ENCODE data around the gene SPAG17. TPM values are rescaled to one million over a fixed set of nuclear protein-coding genes. Genes with fewer than 3 reads are reported as not detected.

SPAG17 gene
- total RNA-seq, 1 experiment from 2014 or later = 0.36 TPM

DNA sequence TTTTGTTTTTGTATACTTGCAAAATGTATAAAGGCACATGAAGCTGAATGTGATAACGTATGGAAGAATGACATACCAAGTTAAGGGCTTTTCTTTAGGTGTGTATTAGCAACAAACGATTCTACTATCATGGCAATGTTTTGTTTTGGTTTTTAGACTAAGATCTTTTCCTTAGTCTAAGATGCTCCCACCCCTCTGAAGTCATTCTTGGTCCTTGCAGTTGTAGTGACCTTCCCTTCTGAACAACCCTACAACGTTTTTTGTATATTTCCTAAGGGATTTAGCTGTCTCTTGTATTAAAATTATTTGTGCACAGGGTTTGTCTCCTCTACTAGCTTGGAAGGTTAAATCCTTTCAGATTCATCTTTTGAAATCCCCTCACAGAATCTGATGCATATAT is 61.0 kb downstream of the SPAG17 start:
- intact Hi-C loops (cut with micrococcal nuclease; ENCODE audit: unreplicated experiment) (no loop called here), in situ Hi-C loops (cut with HindIII; ENCODE audit: low pct_unique_long_range_greater_than_20kb, low sequenced_read_pairs) (no loop called here)
- POLR2A ChIA-PET = interaction anchor here (0.7 kb wide), 1 partner anchor 8 kb away, joined by 3 read pairs; no protein-coding TSS in a partner anchor
- CTCF ChIA-PET = no interaction called here
- DNase-seq (ENCODE audit: low read depth, low spot score) (no peak), ATAC-seq (no peak)
- H3K27me3 ChIP-seq (ENCODE audit: control insufficient read depth, insufficient read depth, low read length) = no peaks in the 10 kb centered on the region
- no peaks in the 10 kb centered on the region for H3K9me3 ChIP-seq (ENCODE audit: control insufficient read depth, insufficient read depth, low read depth, low read length)
- no peak overlapping the region for H3K27ac ChIP-seq (ENCODE audit: low read length)
- H3K4me3 ChIP-seq (ENCODE audit: low read depth in 2 of 2, low read length in 2 of 2) = no peak overlapping the region
- no peaks in the 10 kb centered on the region for H3K4me1 ChIP-seq (ENCODE audit: control insufficient read depth, insufficient read depth, low read length)
- BruUV-seq (replicated peaks) = no TSS peak
- TF ChIP-seq, protein P1, sequence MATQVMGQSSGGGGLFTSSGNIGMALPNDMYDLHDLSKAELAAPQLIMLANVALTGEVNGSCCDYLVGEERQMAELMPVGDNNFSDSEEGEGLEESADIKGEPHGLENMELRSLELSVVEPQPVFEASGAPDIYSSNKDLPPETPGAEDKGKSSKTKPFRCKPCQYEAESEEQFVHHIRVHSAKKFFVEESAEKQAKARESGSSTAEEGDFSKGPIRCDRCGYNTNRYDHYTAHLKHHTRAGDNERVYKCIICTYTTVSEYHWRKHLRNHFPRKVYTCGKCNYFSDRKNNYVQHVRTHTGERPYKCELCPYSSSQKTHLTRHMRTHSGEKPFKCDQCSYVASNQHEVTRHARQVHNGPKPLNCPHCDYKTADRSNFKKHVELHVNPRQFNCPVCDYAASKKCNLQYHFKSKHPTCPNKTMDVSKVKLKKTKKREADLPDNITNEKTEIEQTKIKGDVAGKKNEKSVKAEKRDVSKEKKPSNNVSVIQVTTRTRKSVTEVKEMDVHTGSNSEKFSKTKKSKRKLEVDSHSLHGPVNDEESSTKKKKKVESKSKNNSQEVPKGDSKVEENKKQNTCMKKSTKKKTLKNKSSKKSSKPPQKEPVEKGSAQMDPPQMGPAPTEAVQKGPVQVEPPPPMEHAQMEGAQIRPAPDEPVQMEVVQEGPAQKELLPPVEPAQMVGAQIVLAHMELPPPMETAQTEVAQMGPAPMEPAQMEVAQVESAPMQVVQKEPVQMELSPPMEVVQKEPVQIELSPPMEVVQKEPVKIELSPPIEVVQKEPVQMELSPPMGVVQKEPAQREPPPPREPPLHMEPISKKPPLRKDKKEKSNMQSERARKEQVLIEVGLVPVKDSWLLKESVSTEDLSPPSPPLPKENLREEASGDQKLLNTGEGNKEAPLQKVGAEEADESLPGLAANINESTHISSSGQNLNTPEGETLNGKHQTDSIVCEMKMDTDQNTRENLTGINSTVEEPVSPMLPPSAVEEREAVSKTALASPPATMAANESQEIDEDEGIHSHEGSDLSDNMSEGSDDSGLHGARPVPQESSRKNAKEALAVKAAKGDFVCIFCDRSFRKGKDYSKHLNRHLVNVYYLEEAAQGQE (IDR thresholded peaks at IDR 0.05; ENCODE audit: insufficient read depth in 1 of 2, low read depth in 2 of 2, low read length in 1 of 2) = no peak
- TF ChIP-seq POLR2AphosphoS5 (IDR thresholded peaks at IDR 0.05; ENCODE audit: low read depth, low read length) (no peak), SIN3A (IDR thresholded peaks at IDR 0.05; ENCODE audit: borderline replicate concordance, insufficient read depth, low read depth, low read length) (no peak), TCF7L2 (IDR thresholded peaks at IDR 0.05; ENCODE audit: low read depth, low read length) (no peak)
- TF ChIP-seq, protein P2, sequence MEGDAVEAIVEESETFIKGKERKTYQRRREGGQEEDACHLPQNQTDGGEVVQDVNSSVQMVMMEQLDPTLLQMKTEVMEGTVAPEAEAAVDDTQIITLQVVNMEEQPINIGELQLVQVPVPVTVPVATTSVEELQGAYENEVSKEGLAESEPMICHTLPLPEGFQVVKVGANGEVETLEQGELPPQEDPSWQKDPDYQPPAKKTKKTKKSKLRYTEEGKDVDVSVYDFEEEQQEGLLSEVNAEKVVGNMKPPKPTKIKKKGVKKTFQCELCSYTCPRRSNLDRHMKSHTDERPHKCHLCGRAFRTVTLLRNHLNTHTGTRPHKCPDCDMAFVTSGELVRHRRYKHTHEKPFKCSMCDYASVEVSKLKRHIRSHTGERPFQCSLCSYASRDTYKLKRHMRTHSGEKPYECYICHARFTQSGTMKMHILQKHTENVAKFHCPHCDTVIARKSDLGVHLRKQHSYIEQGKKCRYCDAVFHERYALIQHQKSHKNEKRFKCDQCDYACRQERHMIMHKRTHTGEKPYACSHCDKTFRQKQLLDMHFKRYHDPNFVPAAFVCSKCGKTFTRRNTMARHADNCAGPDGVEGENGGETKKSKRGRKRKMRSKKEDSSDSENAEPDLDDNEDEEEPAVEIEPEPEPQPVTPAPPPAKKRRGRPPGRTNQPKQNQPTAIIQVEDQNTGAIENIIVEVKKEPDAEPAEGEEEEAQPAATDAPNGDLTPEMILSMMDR (IDR thresholded peaks at IDR 0.05) = no peak
- no peaks in the 10 kb centered on the region for H3K36me3 ChIP-seq (ENCODE audit: control insufficient read depth, insufficient read depth, low read length)

DNA sequence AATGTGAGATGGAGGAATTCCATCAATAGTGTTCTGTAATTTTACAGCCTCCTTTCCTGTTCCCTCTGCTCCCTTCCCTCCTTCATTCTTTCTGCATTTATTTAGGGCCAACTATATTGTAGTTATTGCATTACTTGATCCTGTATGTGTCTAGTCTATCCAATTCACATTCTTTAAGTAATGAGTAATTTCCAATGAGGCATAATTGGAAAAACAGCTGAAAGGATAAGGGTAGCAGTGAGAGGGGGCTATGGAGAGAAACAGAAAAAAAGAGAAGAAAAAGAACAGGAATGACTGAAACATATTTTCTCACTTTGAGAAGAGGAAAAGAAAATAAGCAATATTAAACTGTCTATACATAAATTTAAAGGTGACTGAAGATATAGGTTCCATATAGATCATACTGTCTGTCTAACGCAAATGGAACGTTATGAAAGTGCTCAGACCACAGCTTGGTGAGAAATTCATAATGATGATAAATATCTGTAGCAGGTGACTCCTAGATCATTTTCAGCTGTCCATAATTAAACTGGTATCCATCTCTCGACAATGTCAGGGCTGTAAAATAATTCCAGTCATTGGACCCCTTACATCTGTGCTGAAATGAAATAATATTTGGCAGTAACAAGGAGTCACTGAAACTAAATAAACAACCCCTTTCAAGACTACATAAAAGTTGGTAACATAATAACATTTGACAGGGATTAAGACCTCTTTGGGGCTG is 61.8 kb downstream of the SPAG17 start:
- in situ Hi-C loops (cut with HindIII; ENCODE audit: low pct_unique_long_range_greater_than_20kb, low sequenced_read_pairs) = no loop called here
- ATAC-seq (no peak), DNase-seq (ENCODE audit: low read depth, low spot score) (no peak)
- intact Hi-C loops (cut with micrococcal nuclease; ENCODE audit: unreplicated experiment) = no loop called here
- no TSS peak for BruUV-seq (replicated peaks)
- Histone ChIP-seq H3K27ac (ENCODE audit: low read length) (no peak overlapping the region), H3K4me3 (ENCODE audit: low read depth in 2 of 2, low read length in 2 of 2) (no peak overlapping the region), H3K9me3 (ENCODE audit: control insufficient read depth, insufficient read depth, low read depth, low read length) (no peaks in the 10 kb centered on the region), H3K27me3 (ENCODE audit: control insufficient read depth, insufficient read depth, low read length) (no peaks in the 10 kb centered on the region), H3K36me3 (ENCODE audit: control insufficient read depth, insufficient read depth, low read length) (no peaks in the 10 kb centered on the region), H3K4me1 (ENCODE audit: control insufficient read depth, insufficient read depth, low read length) (no peaks in the 10 kb centered on the region)
- CTCF ChIA-PET = no interaction called here
- TF ChIP-seq POLR2AphosphoS5 (IDR thresholded peaks at IDR 0.05; ENCODE audit: low read depth, low read length) = no peak
- TF ChIP-seq, protein P1 (IDR thresholded peaks at IDR 0.05; ENCODE audit: insufficient read depth in 1 of 2, low read depth in 2 of 2, low read length in 1 of 2) = no peak
- TF ChIP-seq, protein P2 (IDR thresholded peaks at IDR 0.05) = no peak
- TF ChIP-seq TCF7L2 (IDR thresholded peaks at IDR 0.05; ENCODE audit: low read depth, low read length) = no peak
- no peak for TF ChIP-seq SIN3A (IDR thresholded peaks at IDR 0.05; ENCODE audit: borderline replicate concordance, insufficient read depth, low read depth, low read length)
- POLR2A ChIA-PET = interaction anchor here (0.7 kb wide), 1 partner anchor 9 kb away, joined by 3 read pairs; no protein-coding TSS in a partner anchor
